ENCODE measurements around the gene PRKN. TPM values are rescaled to one million over a fixed set of nuclear protein-coding genes. Genes with fewer than 3 reads are reported as not detected.

PRKN gene
- total RNA-seq, 1 experiment from 2014 or later: 0.46 TPM

DNA sequence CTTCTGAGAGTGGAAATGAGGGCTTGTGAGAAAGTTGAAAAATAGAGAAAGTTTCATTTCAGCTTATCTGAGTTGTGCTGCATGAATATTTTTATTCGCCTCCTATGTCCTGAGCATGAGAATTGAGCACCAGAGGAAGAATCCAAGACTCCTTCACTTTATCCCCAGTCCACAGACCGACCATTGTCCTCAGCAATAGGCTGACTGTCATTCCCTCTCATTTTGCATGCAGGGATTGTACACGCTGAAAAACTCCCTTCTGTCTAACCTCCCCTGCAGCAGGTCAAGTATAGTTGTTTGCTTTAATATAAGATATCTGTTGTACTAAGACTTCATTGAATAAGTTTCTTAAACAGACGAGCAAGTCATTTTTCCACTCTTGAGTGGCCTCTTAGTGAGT, 437.6 kb downstream of the PRKN start:
- Histone ChIP-seq H3K27ac (ENCODE audit: low read length) (no peak overlapping the region), H3K36me3 (ENCODE audit: control insufficient read depth, insufficient read depth, low read length) (no peaks in the 10 kb centered on the region), H3K4me1 (ENCODE audit: control insufficient read depth, insufficient read depth, low read length) (no peaks in the 10 kb centered on the region), H3K9me3 (ENCODE audit: control insufficient read depth, insufficient read depth, low read depth, low read length) (no peaks in the 10 kb centered on the region), H3K27me3 (ENCODE audit: control insufficient read depth, insufficient read depth, low read length) (no peaks in the 10 kb centered on the region), H3K4me3 (ENCODE audit: low read depth in 2 of 2, low read length in 2 of 2) (no peak overlapping the region)
- TF ChIP-seq POLR2AphosphoS5 (IDR thresholded peaks at IDR 0.05; ENCODE audit: low read depth, low read length) (no peak), TCF7L2 (IDR thresholded peaks at IDR 0.05; ENCODE audit: low read depth, low read length) (no peak), SIN3A (IDR thresholded peaks at IDR 0.05; ENCODE audit: borderline replicate concordance, insufficient read depth, low read depth, low read length) (no peak)
- TF ChIP-seq, protein P1, sequence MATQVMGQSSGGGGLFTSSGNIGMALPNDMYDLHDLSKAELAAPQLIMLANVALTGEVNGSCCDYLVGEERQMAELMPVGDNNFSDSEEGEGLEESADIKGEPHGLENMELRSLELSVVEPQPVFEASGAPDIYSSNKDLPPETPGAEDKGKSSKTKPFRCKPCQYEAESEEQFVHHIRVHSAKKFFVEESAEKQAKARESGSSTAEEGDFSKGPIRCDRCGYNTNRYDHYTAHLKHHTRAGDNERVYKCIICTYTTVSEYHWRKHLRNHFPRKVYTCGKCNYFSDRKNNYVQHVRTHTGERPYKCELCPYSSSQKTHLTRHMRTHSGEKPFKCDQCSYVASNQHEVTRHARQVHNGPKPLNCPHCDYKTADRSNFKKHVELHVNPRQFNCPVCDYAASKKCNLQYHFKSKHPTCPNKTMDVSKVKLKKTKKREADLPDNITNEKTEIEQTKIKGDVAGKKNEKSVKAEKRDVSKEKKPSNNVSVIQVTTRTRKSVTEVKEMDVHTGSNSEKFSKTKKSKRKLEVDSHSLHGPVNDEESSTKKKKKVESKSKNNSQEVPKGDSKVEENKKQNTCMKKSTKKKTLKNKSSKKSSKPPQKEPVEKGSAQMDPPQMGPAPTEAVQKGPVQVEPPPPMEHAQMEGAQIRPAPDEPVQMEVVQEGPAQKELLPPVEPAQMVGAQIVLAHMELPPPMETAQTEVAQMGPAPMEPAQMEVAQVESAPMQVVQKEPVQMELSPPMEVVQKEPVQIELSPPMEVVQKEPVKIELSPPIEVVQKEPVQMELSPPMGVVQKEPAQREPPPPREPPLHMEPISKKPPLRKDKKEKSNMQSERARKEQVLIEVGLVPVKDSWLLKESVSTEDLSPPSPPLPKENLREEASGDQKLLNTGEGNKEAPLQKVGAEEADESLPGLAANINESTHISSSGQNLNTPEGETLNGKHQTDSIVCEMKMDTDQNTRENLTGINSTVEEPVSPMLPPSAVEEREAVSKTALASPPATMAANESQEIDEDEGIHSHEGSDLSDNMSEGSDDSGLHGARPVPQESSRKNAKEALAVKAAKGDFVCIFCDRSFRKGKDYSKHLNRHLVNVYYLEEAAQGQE (IDR thresholded peaks at IDR 0.05; ENCODE audit: insufficient read depth in 1 of 2, low read depth in 2 of 2, low read length in 1 of 2): no peak
- TF ChIP-seq, protein P2, sequence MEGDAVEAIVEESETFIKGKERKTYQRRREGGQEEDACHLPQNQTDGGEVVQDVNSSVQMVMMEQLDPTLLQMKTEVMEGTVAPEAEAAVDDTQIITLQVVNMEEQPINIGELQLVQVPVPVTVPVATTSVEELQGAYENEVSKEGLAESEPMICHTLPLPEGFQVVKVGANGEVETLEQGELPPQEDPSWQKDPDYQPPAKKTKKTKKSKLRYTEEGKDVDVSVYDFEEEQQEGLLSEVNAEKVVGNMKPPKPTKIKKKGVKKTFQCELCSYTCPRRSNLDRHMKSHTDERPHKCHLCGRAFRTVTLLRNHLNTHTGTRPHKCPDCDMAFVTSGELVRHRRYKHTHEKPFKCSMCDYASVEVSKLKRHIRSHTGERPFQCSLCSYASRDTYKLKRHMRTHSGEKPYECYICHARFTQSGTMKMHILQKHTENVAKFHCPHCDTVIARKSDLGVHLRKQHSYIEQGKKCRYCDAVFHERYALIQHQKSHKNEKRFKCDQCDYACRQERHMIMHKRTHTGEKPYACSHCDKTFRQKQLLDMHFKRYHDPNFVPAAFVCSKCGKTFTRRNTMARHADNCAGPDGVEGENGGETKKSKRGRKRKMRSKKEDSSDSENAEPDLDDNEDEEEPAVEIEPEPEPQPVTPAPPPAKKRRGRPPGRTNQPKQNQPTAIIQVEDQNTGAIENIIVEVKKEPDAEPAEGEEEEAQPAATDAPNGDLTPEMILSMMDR (IDR thresholded peaks at IDR 0.05): no peak
- DNase-seq (ENCODE audit: low read depth, low spot score) (no peak), ATAC-seq (no peak)
- ChIA-PET POLR2A (no interaction called here), CTCF (no interaction called here)
- BruUV-seq (replicated peaks): no TSS peak
- intact Hi-C loops (cut with micrococcal nuclease; ENCODE audit: unreplicated experiment): no loop called here
- in situ Hi-C loops (cut with HindIII; ENCODE audit: low pct_unique_long_range_greater_than_20kb, low sequenced_read_pairs): no loop called here

DNA sequence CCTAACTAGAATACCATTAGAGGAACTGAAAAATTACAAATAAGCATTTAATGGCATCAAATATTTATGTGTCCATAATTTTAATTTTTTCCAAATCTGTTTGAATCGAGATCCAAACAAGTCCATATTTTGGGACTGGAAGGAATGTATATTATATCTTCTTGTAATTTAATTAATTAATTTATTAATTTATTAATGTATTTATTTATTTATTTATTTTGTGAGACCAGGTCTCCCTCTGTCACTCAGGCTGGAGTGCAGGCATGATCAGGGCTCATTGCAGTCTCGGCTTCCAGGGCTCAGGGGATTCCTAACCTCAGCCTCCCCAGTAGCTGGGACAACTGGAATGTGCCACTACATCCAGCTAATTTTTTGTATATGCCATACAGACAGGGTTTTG, 453.6 kb downstream of the PRKN start:
- TF ChIP-seq SIN3A (IDR thresholded peaks at IDR 0.05; ENCODE audit: borderline replicate concordance, insufficient read depth, low read depth, low read length) (no peak), POLR2AphosphoS5 (IDR thresholded peaks at IDR 0.05; ENCODE audit: low read depth, low read length) (no peak), TCF7L2 (IDR thresholded peaks at IDR 0.05; ENCODE audit: low read depth, low read length) (no peak)
- TF ChIP-seq, protein P1 (IDR thresholded peaks at IDR 0.05; ENCODE audit: insufficient read depth in 1 of 2, low read depth in 2 of 2, low read length in 1 of 2): no peak
- TF ChIP-seq, protein P2 (IDR thresholded peaks at IDR 0.05): no peak
- Histone ChIP-seq H3K27ac (ENCODE audit: low read length) (no peak overlapping the region), H3K4me3 (ENCODE audit: low read depth in 2 of 2, low read length in 2 of 2) (no peak overlapping the region), H3K36me3 (ENCODE audit: control insufficient read depth, insufficient read depth, low read length) (no peaks in the 10 kb centered on the region), H3K27me3 (ENCODE audit: control insufficient read depth, insufficient read depth, low read length) (no peaks in the 10 kb centered on the region), H3K9me3 (ENCODE audit: control insufficient read depth, insufficient read depth, low read depth, low read length) (no peaks in the 10 kb centered on the region), H3K4me1 (ENCODE audit: control insufficient read depth, insufficient read depth, low read length) (no peaks in the 10 kb centered on the region)
- in situ Hi-C loops (cut with HindIII; ENCODE audit: low pct_unique_long_range_greater_than_20kb, low sequenced_read_pairs) (no loop called here), intact Hi-C loops (cut with micrococcal nuclease; ENCODE audit: unreplicated experiment) (no loop called here)
- no peak for DNase-seq (ENCODE audit: low read depth, low spot score)
- no peak for ATAC-seq
- POLR2A ChIA-PET: no interaction called here
- no TSS peak for BruUV-seq (replicated peaks)
- CTCF ChIA-PET: no interaction called here
